ENCODE results near the gene LMX1B. TPM values are rescaled to one million over a fixed set of nuclear protein-coding genes. Genes with fewer than 3 reads are reported as not detected.

LMX1B gene
- total and polyA plus RNA-seq, 2 donors (not counting 1 experiment from before 2014, with no cell fraction given): not detected

DNA sequence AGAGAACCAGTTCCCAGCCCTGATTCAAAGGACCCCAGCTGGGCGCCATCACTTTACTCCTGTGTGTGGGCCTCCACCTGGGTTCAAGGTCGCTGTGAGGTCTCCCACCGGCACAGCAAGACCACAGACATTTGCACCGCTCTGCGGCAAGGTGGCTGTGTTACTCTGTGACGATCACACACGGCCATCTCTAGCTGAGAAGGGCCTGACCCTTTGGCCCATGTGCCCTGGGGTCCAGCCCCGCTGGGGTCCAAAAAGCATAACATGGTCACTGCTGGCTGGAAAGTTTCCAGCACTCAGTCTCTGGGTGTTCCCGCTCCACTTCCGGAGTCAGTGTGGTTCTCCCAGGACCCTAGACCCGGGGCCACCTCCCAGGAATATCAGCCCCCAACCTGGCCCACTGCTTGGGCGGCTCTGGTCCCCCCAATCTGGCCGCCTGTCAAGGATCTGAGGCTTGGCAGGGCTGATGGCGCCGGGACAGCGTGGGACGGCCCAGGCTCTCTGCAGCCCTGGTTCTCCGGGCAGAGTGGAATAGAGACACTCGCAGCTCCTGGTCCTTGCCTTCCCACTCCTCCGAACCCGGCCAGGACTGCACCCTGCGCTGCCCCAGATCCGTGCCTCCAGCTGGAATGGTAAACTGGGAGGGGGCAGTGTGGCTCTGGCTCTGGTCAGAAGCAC is 3.9 kb upstream of the LMX1B start:
- no peak overlapping the region for H3K9ac ChIP-seq (ENCODE audit: insufficient read depth, low read length)
- H2AFZ ChIP-seq (ENCODE audit: low read length): no peak overlapping the region
- H3K79me2 ChIP-seq (ENCODE audit: control insufficient read depth, insufficient read depth, low read length): no peaks in the 10 kb centered on the region
- H3K36me3 ChIP-seq (ENCODE audit: control insufficient read depth, insufficient read depth, low read length): no peaks in the 10 kb centered on the region
- no peaks in the 10 kb centered on the region for H3K9me3 ChIP-seq (ENCODE audit: control insufficient read depth, insufficient read depth, low read depth, low read length)
- no peak overlapping the region for H3K4me3 ChIP-seq (replicated peaks in 1 of 4; ENCODE audit: control extremely low read depth in 1 of 4, insufficient read depth in 1 of 4, low read depth in 3 of 4, low read length in 4 of 4)
- H3K27ac ChIP-seq (ENCODE audit: insufficient read depth, low read length): no peak overlapping the region
- DNase-seq (ENCODE audit: low read depth in 2 of 2): no peak
- H3K27me3 ChIP-seq (ENCODE audit: control insufficient read depth, insufficient read depth, low read length): peaks cover 54% of the 10 kb centered on the region
- H3K4me1 ChIP-seq (ENCODE audit: control insufficient read depth, extremely low read depth, insufficient read depth, low read length): no peaks in the 10 kb centered on the region
- peak; percentile 58 for TF ChIP-seq EZH2 (IDR thresholded peaks at IDR 0.05; ENCODE audit: low read length, missing control alignments)
- TF ChIP-seq CTCF (conservative IDR thresholded peaks at IDR 0.05 in 1 of 2, IDR thresholded peaks at IDR 0.05 in 1 of 2; ENCODE audit: low read depth in 1 of 2, low read length in 2 of 2): no peak
- no peak overlapping the region for H3K4me2 ChIP-seq (ENCODE audit: extremely low read depth, insufficient read depth, low read length)
- H4K20me1 ChIP-seq (ENCODE audit: control insufficient read depth, extremely low read depth, insufficient read depth, low read length): no peaks in the 10 kb centered on the region

DNA sequence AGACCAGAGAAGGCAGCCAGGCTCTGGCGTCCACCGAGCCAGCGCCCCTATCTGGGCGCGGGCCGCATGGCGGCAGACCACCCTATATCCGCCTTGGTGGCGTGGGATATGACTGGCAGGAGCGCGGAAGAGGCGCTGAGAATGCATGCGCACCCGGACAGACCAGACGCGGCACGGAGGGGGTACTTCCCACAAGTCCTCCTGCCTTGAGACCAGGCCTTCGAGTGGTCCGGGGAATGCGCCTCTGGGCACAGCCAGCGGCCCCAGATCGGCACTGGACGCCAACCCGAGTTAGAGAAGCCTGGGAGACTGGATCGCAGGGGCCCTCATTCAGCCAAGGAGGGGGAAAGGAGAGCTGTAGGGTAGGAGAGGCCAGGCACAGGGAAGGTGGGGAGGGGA is 2.5 kb upstream of the LMX1B start:
- no peaks in the 10 kb centered on the region for H3K4me1 ChIP-seq (ENCODE audit: control insufficient read depth, extremely low read depth, insufficient read depth, low read length)
- H3K4me2 ChIP-seq (ENCODE audit: extremely low read depth, insufficient read depth, low read length): no peak overlapping the region
- TF ChIP-seq EZH2 (IDR thresholded peaks at IDR 0.05; ENCODE audit: low read length, missing control alignments) (no peak), CTCF (conservative IDR thresholded peaks at IDR 0.05 in 1 of 2, IDR thresholded peaks at IDR 0.05 in 1 of 2; ENCODE audit: low read depth in 1 of 2, low read length in 2 of 2) (no peak)
- no peak overlapping the region for H3K9ac ChIP-seq (ENCODE audit: insufficient read depth, low read length)
- H4K20me1 ChIP-seq (ENCODE audit: control insufficient read depth, extremely low read depth, insufficient read depth, low read length): no peaks in the 10 kb centered on the region
- H3K36me3 ChIP-seq (ENCODE audit: control insufficient read depth, insufficient read depth, low read length): no peaks in the 10 kb centered on the region
- no peaks in the 10 kb centered on the region for H3K79me2 ChIP-seq (ENCODE audit: control insufficient read depth, insufficient read depth, low read length)
- no peaks in the 10 kb centered on the region for H3K9me3 ChIP-seq (ENCODE audit: control insufficient read depth, insufficient read depth, low read depth, low read length)
- H3K27me3 ChIP-seq (ENCODE audit: control insufficient read depth, insufficient read depth, low read length): peaks cover 65% of the 10 kb centered on the region
- no peak overlapping the region for H3K4me3 ChIP-seq (replicated peaks in 1 of 4; ENCODE audit: control extremely low read depth in 1 of 4, insufficient read depth in 1 of 4, low read depth in 3 of 4, low read length in 4 of 4)
- H2AFZ ChIP-seq (ENCODE audit: low read length): no peak overlapping the region
- DNase-seq (ENCODE audit: low read depth in 2 of 2): no peak
- no peak overlapping the region for H3K27ac ChIP-seq (ENCODE audit: insufficient read depth, low read length)

- Histone ChIP-seq H3K4me3 (replicated peaks in 1 of 4; ENCODE audit: control extremely low read depth in 1 of 4, insufficient read depth in 1 of 4, low read depth in 3 of 4, low read length in 4 of 4) (no peak overlapping the region), H3K79me2 (ENCODE audit: control insufficient read depth, insufficient read depth, low read length) (no peaks in the 10 kb centered on the region), H2AFZ (ENCODE audit: low read length) (no peak overlapping the region), H3K27ac (ENCODE audit: insufficient read depth, low read length) (no peak overlapping the region), H3K36me3 (ENCODE audit: control insufficient read depth, insufficient read depth, low read length) (no peaks in the 10 kb centered on the region), H3K4me2 (ENCODE audit: extremely low read depth, insufficient read depth, low read length) (no peak overlapping the region), H3K4me1 (ENCODE audit: control insufficient read depth, extremely low read depth, insufficient read depth, low read length) (no peaks in the 10 kb centered on the region), H4K20me1 (ENCODE audit: control insufficient read depth, extremely low read depth, insufficient read depth, low read length) (no peaks in the 10 kb centered on the region), H3K9ac (ENCODE audit: insufficient read depth, low read length) (no peak overlapping the region), H3K9me3 (ENCODE audit: control insufficient read depth, insufficient read depth, low read depth, low read length) (no peaks in the 10 kb centered on the region), H3K27me3 (ENCODE audit: control insufficient read depth, insufficient read depth, low read length) (peaks cover 71% of the 10 kb centered on the region)
- peak; percentile 45 to 54 for DNase-seq (ENCODE audit: low read depth in 2 of 2)
- TF ChIP-seq CTCF (conservative IDR thresholded peaks at IDR 0.05 in 1 of 2, IDR thresholded peaks at IDR 0.05 in 1 of 2; ENCODE audit: low read depth in 1 of 2, low read length in 2 of 2) (peak; percentile 59 to 71), EZH2 (IDR thresholded peaks at IDR 0.05; ENCODE audit: low read length, missing control alignments) (peak; percentile 100)
Measured at GRCh38 chr9:126611592-126612325, 2.0 kb upstream of the LMX1B start.
